Fibroblast of lung (primary cell): ENCODE results near the gene GRIK4. TPM values are rescaled to one million over a fixed set of nuclear protein-coding genes. Genes with fewer than 3 reads are reported as not detected.

ENCODE experiments used
- DNase-seq, 2 donors: peaks; one replicate each; pipeline versions ENCODE4 v3.0.0 to v3.0.0-alpha.2; 2010; ENCODE audit warnings: low read depth in 2 of 2
- H2AFZ ChIP-seq: 2 replicates; pipeline ENCODE4 v1.5.1; 2012; ENCODE audit warnings: low read length, control low read depth, inconsistent platforms
- H3K27ac ChIP-seq: 2 replicates; pipeline ENCODE4 v1.5.1; 2011; ENCODE audit warnings: low read length, control low read depth; ENCODE audit not compliant: insufficient read depth
- H3K27me3 ChIP-seq: 2 replicates; pipeline ENCODE4 v1.5.1; 2011; ENCODE audit warnings: mild to moderate bottlenecking, low read length; ENCODE audit not compliant: control insufficient read depth, insufficient read depth
- H3K36me3 ChIP-seq: 2 replicates; pipeline ENCODE4 v1.5.1; 2011; ENCODE audit warnings: low read length; ENCODE audit not compliant: control insufficient read depth, insufficient read depth
- H3K4me1 ChIP-seq: 2 replicates; pipeline ENCODE4 v1.5.1; 2011; ENCODE audit warnings: low read length; ENCODE audit not compliant: control insufficient read depth, insufficient read depth; ENCODE audit errors: extremely low read depth
- H3K4me2 ChIP-seq: 2 replicates; pipeline ENCODE4 v1.5.1; 2011; ENCODE audit warnings: low read length, control low read depth; ENCODE audit not compliant: insufficient read depth; ENCODE audit errors: extremely low read depth
- H3K4me3 ChIP-seq, 4 experiments: fragments of 200-600 bp in 1 of 4; sonication (generic) in 1 of 4; replicated peaks in 1 of 4; 2 replicates each; pipeline ENCODE4 v1.5.1; 2011 to 2016; ENCODE audit warnings: low read length in 4 of 4, low read depth in 3 of 4, mild to moderate bottlenecking in 3 of 4, control low read depth in 2 of 4, inconsistent platforms in 1 of 4, mixed read lengths in 1 of 4; ENCODE audit not compliant: insufficient read depth in 1 of 4; ENCODE audit errors: control extremely low read depth in 1 of 4
- H3K79me2 ChIP-seq: 2 replicates; pipeline ENCODE4 v1.5.1; 2012; ENCODE audit warnings: mild to moderate bottlenecking, low read length, inconsistent platforms; ENCODE audit not compliant: control insufficient read depth, insufficient read depth
- H3K9ac ChIP-seq: 2 replicates; pipeline ENCODE4 v1.5.1; 2011; ENCODE audit warnings: mild to moderate bottlenecking, low read length, control low read depth; ENCODE audit not compliant: insufficient read depth
- H3K9me3 ChIP-seq: 2 replicates; pipeline ENCODE4 v1.5.1; 2012; ENCODE audit warnings: low read depth, low read length; ENCODE audit not compliant: control insufficient read depth, insufficient read depth
- H4K20me1 ChIP-seq: 2 replicates; pipeline ENCODE4 v1.5.1; 2011; ENCODE audit warnings: low read length; ENCODE audit not compliant: control insufficient read depth, insufficient read depth; ENCODE audit errors: extremely low read depth
- CTCF ChIP-seq, 2 donors: IDR thresholded peaks in 1 of 2; conservative IDR thresholded peaks in 1 of 2; 1 replicate in 1 of 2; 2 replicates in 1 of 2; pipeline ENCODE4 v1.5.1; 2011 to 2012; ENCODE audit warnings: low read length in 2 of 2, control low read depth in 1 of 2, inconsistent platforms in 1 of 2, low read depth in 1 of 2, mild to moderate bottlenecking in 1 of 2
- EZH2 ChIP-seq: IDR thresholded peaks from 2 replicates; pipeline ENCODE4 v1.5.1; 2012; ENCODE audit warnings: low read length, control low read depth, mild to moderate bottlenecking; ENCODE audit errors: missing control alignments
- polyA plus RNA-seq, 2 donors: library from polyadenylated mRNA; depleted of rRNA in 1 of 2; stranded (reverse) in 1 of 2; unstranded in 1 of 2; fragments of >200 nt; gene quantifications; 2 replicates each; pipeline ENCODE4 v1.2.1, GENCODE V29; 2011 to 2012; ENCODE audit warnings: missing spikeins in 1 of 2
- total RNA-seq: library from RNA; depleted of rRNA; stranded (reverse); fragments of >200 nt; gene quantifications from 2 replicates; pipeline ENCODE4 v1.2.1, GENCODE V29; 2014

Gene GRIK4
- total and polyA plus RNA-seq, 2 donors (not counting 1 experiment from before 2014, with no cell fraction given) = 0.17 to 1.5 TPM

- Histone ChIP-seq H3K27me3 (peaks cover 2% of the 10 kb centered on the region), H2AFZ (no peak overlapping the region), H3K36me3 (no peaks in the 10 kb centered on the region), H3K4me3 (no peak overlapping the region), H4K20me1 (no peaks in the 10 kb centered on the region), H3K9ac (no peak overlapping the region), H3K4me1 (no peaks in the 10 kb centered on the region), H3K79me2 (no peaks in the 10 kb centered on the region), H3K4me2 (no peak overlapping the region), H3K9me3 (no peaks in the 10 kb centered on the region), H3K27ac (no peak overlapping the region)
- no peak for DNase-seq
- TF ChIP-seq EZH2 = no peak
- no peak for TF ChIP-seq CTCF (conservative IDR thresholded peaks at IDR 0.05 in 1 of 2, IDR thresholded peaks at IDR 0.05 in 1 of 2; ENCODE audit: low read depth in 1 of 2, low read length in 2 of 2)
Measured at GRCh38 chr11:120781486-120782120, 270.1 kb downstream of the GRIK4 start.

GRCh38 chr11:120784566-120785251 is 273.2 kb downstream of the GRIK4 start:
- TF ChIP-seq EZH2 (no peak), CTCF (conservative IDR thresholded peaks at IDR 0.05 in 1 of 2, IDR thresholded peaks at IDR 0.05 in 1 of 2; ENCODE audit: low read depth in 1 of 2, low read length in 2 of 2) (no peak)
- Histone ChIP-seq H3K27ac (no peak overlapping the region), H3K9ac (no peak overlapping the region), H3K27me3 (peaks cover 2% of the 10 kb centered on the region), H3K4me3 (no peak overlapping the region), H3K9me3 (no peaks in the 10 kb centered on the region), H3K4me2 (no peak overlapping the region), H4K20me1 (no peaks in the 10 kb centered on the region), H3K36me3 (no peaks in the 10 kb centered on the region), H3K4me1 (no peaks in the 10 kb centered on the region), H3K79me2 (no peaks in the 10 kb centered on the region), H2AFZ (no peak overlapping the region)
- no peak for DNase-seq

GRCh38 chr11:120785576-120785975 is 274.0 kb downstream of the GRIK4 start:
- DNase-seq = no peak
- Histone ChIP-seq H3K36me3 (no peaks in the 10 kb centered on the region), H2AFZ (no peak overlapping the region), H4K20me1 (no peaks in the 10 kb centered on the region), H3K9ac (no peak overlapping the region), H3K27me3 (peaks cover 2% of the 10 kb centered on the region), H3K4me1 (no peaks in the 10 kb centered on the region), H3K4me2 (no peak overlapping the region), H3K27ac (no peak overlapping the region), H3K79me2 (no peaks in the 10 kb centered on the region), H3K4me3 (no peak overlapping the region), H3K9me3 (no peaks in the 10 kb centered on the region)
- TF ChIP-seq CTCF (conservative IDR thresholded peaks at IDR 0.05 in 1 of 2, IDR thresholded peaks at IDR 0.05 in 1 of 2; ENCODE audit: low read depth in 1 of 2, low read length in 2 of 2) (no peak), EZH2 (no peak)
